H9 (cell line): ENCODE measurements around the gene LDB3. TPM values are rescaled to one million over a fixed set of nuclear protein-coding genes. Genes with fewer than 3 reads are reported as not detected.

Experiments used
- DNase-seq: peaks from one replicate; pipeline ENCODE4 v3.0.0-alpha.2; 2017
- H2AFZ ChIP-seq: one replicate; pipeline ENCODE4 v1.6.1; 2013; ENCODE audit warnings: mild to moderate bottlenecking, low read length, control low read depth, moderate library complexity
- H2AK5ac ChIP-seq: 2 replicates; pipeline ENCODE4 v1.6.1; 2013; ENCODE audit warnings: low read length, control low read depth, mixed read lengths; ENCODE audit not compliant: insufficient read length
- H2BK120ac ChIP-seq: one replicate; pipeline ENCODE4 v1.6.1; 2013; ENCODE audit warnings: low read depth, mild to moderate bottlenecking, low read length, control low read depth, inconsistent platforms; ENCODE audit not compliant: poor library complexity, severe bottlenecking
- H2BK12ac ChIP-seq: 2 replicates; pipeline ENCODE4 v1.6.1; 2013; ENCODE audit warnings: low read length, control low read depth, mixed read lengths, low read depth; ENCODE audit not compliant: insufficient read length
- H2BK15ac ChIP-seq: 2 replicates; pipeline ENCODE4 v1.6.1; 2013; ENCODE audit warnings: low read depth, low read length, control low read depth
- H2BK20ac ChIP-seq: one replicate; pipeline ENCODE4 v1.6.1; 2013; ENCODE audit warnings: low read depth, mild to moderate bottlenecking, low read length, control low read depth, inconsistent platforms; ENCODE audit not compliant: poor library complexity, severe bottlenecking
- H2BK5ac ChIP-seq: 2 replicates; pipeline ENCODE4 v1.6.1; 2013; ENCODE audit warnings: low read length, control low read depth, mixed read lengths; ENCODE audit not compliant: insufficient read length
- H3K14ac ChIP-seq: 2 replicates; pipeline ENCODE4 v1.6.1; 2013; ENCODE audit warnings: low read length, control low read depth; ENCODE audit not compliant: insufficient read depth
- H3K18ac ChIP-seq: 2 replicates; pipeline ENCODE4 v1.6.1; 2013; ENCODE audit warnings: low read depth, mild to moderate bottlenecking, mixed read lengths, low read length, control low read depth; ENCODE audit not compliant: insufficient read length
- H3K23ac ChIP-seq: 2 replicates; pipeline ENCODE4 v1.6.1; 2013; ENCODE audit warnings: low read length, control low read depth, mixed read lengths, low read depth; ENCODE audit not compliant: insufficient read length
- H3K23me2 ChIP-seq: 2 replicates; pipeline ENCODE4 v1.6.1; 2013; ENCODE audit warnings: low read depth, mild to moderate bottlenecking, mixed read lengths, low read length, control low read depth; ENCODE audit not compliant: insufficient read length, poor library complexity, severe bottlenecking
- H3K27ac ChIP-seq: 2 replicates; pipeline ENCODE4 v1.5.1; 2013; ENCODE audit warnings: low read length, control low read depth, mixed read lengths, low read depth; ENCODE audit not compliant: insufficient read length
- H3K27me3 ChIP-seq: 2 replicates; pipeline ENCODE4 v1.6.1; 2013; ENCODE audit warnings: low read length, control low read depth, inconsistent platforms; ENCODE audit not compliant: insufficient read depth
- H3K4ac ChIP-seq: 2 replicates; pipeline ENCODE4 v1.6.1; 2013; ENCODE audit warnings: low read depth, mild to moderate bottlenecking, control low read depth, inconsistent platforms, low read length, moderate library complexity
- H3K4me1 ChIP-seq: 2 replicates; pipeline ENCODE4 v1.6.1; 2013; ENCODE audit warnings: low read length, control low read depth, inconsistent platforms; ENCODE audit not compliant: insufficient read depth
- H3K4me2 ChIP-seq: 2 replicates; pipeline ENCODE4 v1.6.1; 2013; ENCODE audit warnings: low read length, control low read depth, mixed read lengths; ENCODE audit not compliant: insufficient read length, insufficient read depth
- H3K56ac ChIP-seq: 2 replicates; pipeline ENCODE4 v1.6.1; 2013; ENCODE audit warnings: low read depth, mild to moderate bottlenecking, mixed read lengths, low read length, control low read depth; ENCODE audit not compliant: insufficient read length
- H3K79me1 ChIP-seq: 2 replicates; pipeline ENCODE4 v1.6.1; 2013; ENCODE audit warnings: low read depth, mild to moderate bottlenecking, moderate library complexity, low read length, control low read depth, inconsistent platforms; ENCODE audit not compliant: insufficient read depth, poor library complexity, severe bottlenecking
- H3K79me2 ChIP-seq: 2 replicates; pipeline ENCODE4 v1.6.1; 2013; ENCODE audit warnings: low read length, control low read depth, inconsistent platforms; ENCODE audit not compliant: insufficient read depth
- H3K9ac ChIP-seq: 2 replicates; pipeline ENCODE4 v1.6.1; 2013; ENCODE audit warnings: low read length, control low read depth, mixed read lengths; ENCODE audit not compliant: insufficient read length; ENCODE audit errors: extremely low read depth
- H3K9me3 ChIP-seq: one replicate; pipeline ENCODE4 v1.6.1; 2013; ENCODE audit warnings: low read depth, low read length, inconsistent platforms; ENCODE audit not compliant: control insufficient read depth
- H3T11ph ChIP-seq: one replicate; pipeline ENCODE4 v1.6.1; 2013; ENCODE audit warnings: mild to moderate bottlenecking, low read length, control low read depth, inconsistent platforms
- H4K20me1 ChIP-seq: one replicate; pipeline ENCODE4 v1.6.1; 2013; ENCODE audit not compliant: control insufficient read depth, insufficient read length, insufficient read depth
- H4K5ac ChIP-seq: 2 replicates; pipeline ENCODE4 v1.6.1; 2013; ENCODE audit warnings: low read depth, mild to moderate bottlenecking, mixed read lengths, low read length, control low read depth; ENCODE audit not compliant: insufficient read length
- H4K8ac ChIP-seq: replicated peaks from 2 replicates; pipeline ENCODE4 v1.6.1; 2013; ENCODE audit warnings: low read length, control low read depth, mixed read lengths, low read depth; ENCODE audit not compliant: insufficient read length
- H4K91ac ChIP-seq: 2 replicates; pipeline ENCODE4 v1.6.1; 2013; ENCODE audit warnings: low read depth, mild to moderate bottlenecking, moderate library complexity, mixed read lengths, low read length, control low read depth; ENCODE audit not compliant: insufficient read length
- H3K27ac Mint-ChIP-seq, 3 experiments: 2 replicates in 2 of 3; 3 replicates in 1 of 3; pipeline ENCODE4 v1.8.0; 2020 to 2021; ENCODE audit warnings: mixed read lengths in 3 of 3, mild to moderate bottlenecking in 1 of 3, moderate library complexity in 1 of 3
- H3K27me3 Mint-ChIP-seq: 2 replicates; pipeline ENCODE4 v1.8.0; 2021; ENCODE audit warnings: low read depth, mild to moderate bottlenecking, moderate library complexity, mixed read lengths
- H3K36me3 Mint-ChIP-seq, 3 experiments: 2 replicates in 2 of 3; 3 replicates in 1 of 3; pipeline ENCODE4 v1.8.0; 2020 to 2021; ENCODE audit warnings: low read depth in 3 of 3, mixed read lengths in 3 of 3; ENCODE audit not compliant: insufficient read depth in 1 of 3
- H3K4me1 Mint-ChIP-seq, 2 experiments: 2 replicates each; pipeline ENCODE4 v1.8.0; 2020; ENCODE audit warnings: mixed read lengths in 2 of 2
- H3K4me3 Mint-ChIP-seq, 2 experiments: 2 replicates in 1 of 2; 3 replicates in 1 of 2; pipeline ENCODE4 v1.8.0; 2020 to 2021; ENCODE audit warnings: mild to moderate bottlenecking in 2 of 2, mixed read lengths in 2 of 2, moderate library complexity in 1 of 2
- H3K9me3 Mint-ChIP-seq, 2 experiments: 2 replicates in 1 of 2; 3 replicates in 1 of 2; pipeline ENCODE4 v1.8.0; 2020; ENCODE audit warnings: mild to moderate bottlenecking in 2 of 2, mixed read lengths in 2 of 2, moderate library complexity in 1 of 2
- CTCF ChIP-seq: fragments of 200-600 bp; sonication (generic); conservative IDR thresholded peaks from 3 replicates; pipeline ENCODE4 v1.8.0; 2021; ENCODE audit warnings: antibody characterized with exemption, mild to moderate bottlenecking
- WGBS: extraction: QIAGEN DNeasy Blood & Tissue Kit; methylation state at CpG from one replicate; pipeline ENCODE4 v1.1.7; 2013; ENCODE audit warnings: missing lambda C conversion rate, low lambda C conversion rate, mixed read lengths; ENCODE audit not compliant: insufficient read length; ENCODE audit errors: extremely low coverage; 5-methylcytosine and 5-hydroxymethylcytosine counted together
- total RNA-seq: library from RNA; stranded (reverse); gene quantifications from 2 replicates; pipeline ENCODE4 v1.2.1, GENCODE V29; 2021

The LDB3 gene
- total RNA-seq, 1 experiment from 2014 or later = 0.17 TPM

GRCh38 chr10:86726677-86726999 lies 58.3 kb downstream of the LDB3 start:
- no peaks in the 10 kb centered on the region for H3K9me3 Mint-ChIP-seq
- no peak overlapping the region for H4K91ac ChIP-seq
- H3K4me3 Mint-ChIP-seq = no peak overlapping the region
- no peaks in the 10 kb centered on the region for H3K4me1 ChIP-seq
- no peaks in the 10 kb centered on the region for H3K79me1 ChIP-seq
- no peak overlapping the region for H2BK120ac ChIP-seq
- H2BK20ac ChIP-seq = no peak overlapping the region
- H3K18ac ChIP-seq = no peak overlapping the region
- no peak overlapping the region for H3K4ac ChIP-seq
- H3K9me3 ChIP-seq = no peaks in the 10 kb centered on the region
- no peak overlapping the region for H4K8ac ChIP-seq
- no peak overlapping the region for H3K4me2 ChIP-seq
- DNase-seq = no peak
- no CpG with 5 or more reads among the region's 1 CpG for WGBS
- H3K23me2 ChIP-seq = no peaks in the 10 kb centered on the region
- no peaks in the 10 kb centered on the region for H3K79me2 ChIP-seq
- H3K27me3 ChIP-seq = no peaks in the 10 kb centered on the region
- no peak overlapping the region for H3K23ac ChIP-seq
- H2BK12ac ChIP-seq = no peak overlapping the region
- H2AFZ ChIP-seq = no peak overlapping the region
- no peak overlapping the region for H2AK5ac ChIP-seq
- H3K4me1 Mint-ChIP-seq = peaks cover 0 to 2% of the 10 kb centered on the region in 2 experiments; a peak in 1 of 4 replicates
- H3K27ac ChIP-seq = no peak overlapping the region
- no peak overlapping the region for H3T11ph ChIP-seq
- no peak for TF ChIP-seq CTCF
- peaks cover 10% of the 10 kb centered on the region; the same call in 1 of the 2 replicates for H3K27me3 Mint-ChIP-seq
- no peak overlapping the region for H3K56ac ChIP-seq
- H3K36me3 Mint-ChIP-seq = no peaks in the 10 kb centered on the region
- H2BK15ac ChIP-seq = no peak overlapping the region
- H3K14ac ChIP-seq = no peak overlapping the region
- H3K27ac Mint-ChIP-seq = no peak overlapping the region
- H2BK5ac ChIP-seq = no peak overlapping the region
- no peaks in the 10 kb centered on the region for H4K20me1 ChIP-seq
- no peak overlapping the region for H3K9ac ChIP-seq
- no peak overlapping the region for H4K5ac ChIP-seq
